ENCODE measurements around the gene BACE1-AS.
"Not testable (repeated sequence)": the region's sequence is repeated elsewhere in the genome, so short reads cannot be mapped to it uniquely, and the experiment has no call there.

The BACE1-AS gene

GRCh38 chr11:117318738-117319137 lies 27.6 kb downstream of the BACE1-AS start:
- Histone ChIP-seq H3K27ac (no peak overlapping the region), H3K36me3 (peaks cover 4% of the 10 kb centered on the region), H3K4me3 (ENCODE audit: low read depth, low read length) (no peak overlapping the region)

GRCh38 chr11:117319214-117319840 lies 28.2 kb downstream of the BACE1-AS start:
- no peak overlapping the region for H3K27ac ChIP-seq
- H3K9me3 ChIP-seq (ENCODE audit: severe bottlenecking) = no peaks in the 10 kb centered on the region
- DNase-seq = no peak
- no peaks in the 10 kb centered on the region; the same call in none of the 2 replicates for H3K36me3 ChIP-seq
- TF ChIP-seq, protein P1, sequence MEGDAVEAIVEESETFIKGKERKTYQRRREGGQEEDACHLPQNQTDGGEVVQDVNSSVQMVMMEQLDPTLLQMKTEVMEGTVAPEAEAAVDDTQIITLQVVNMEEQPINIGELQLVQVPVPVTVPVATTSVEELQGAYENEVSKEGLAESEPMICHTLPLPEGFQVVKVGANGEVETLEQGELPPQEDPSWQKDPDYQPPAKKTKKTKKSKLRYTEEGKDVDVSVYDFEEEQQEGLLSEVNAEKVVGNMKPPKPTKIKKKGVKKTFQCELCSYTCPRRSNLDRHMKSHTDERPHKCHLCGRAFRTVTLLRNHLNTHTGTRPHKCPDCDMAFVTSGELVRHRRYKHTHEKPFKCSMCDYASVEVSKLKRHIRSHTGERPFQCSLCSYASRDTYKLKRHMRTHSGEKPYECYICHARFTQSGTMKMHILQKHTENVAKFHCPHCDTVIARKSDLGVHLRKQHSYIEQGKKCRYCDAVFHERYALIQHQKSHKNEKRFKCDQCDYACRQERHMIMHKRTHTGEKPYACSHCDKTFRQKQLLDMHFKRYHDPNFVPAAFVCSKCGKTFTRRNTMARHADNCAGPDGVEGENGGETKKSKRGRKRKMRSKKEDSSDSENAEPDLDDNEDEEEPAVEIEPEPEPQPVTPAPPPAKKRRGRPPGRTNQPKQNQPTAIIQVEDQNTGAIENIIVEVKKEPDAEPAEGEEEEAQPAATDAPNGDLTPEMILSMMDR (IDR thresholded peaks at IDR 0.05; ENCODE audit: low read depth, low read length) = no peak
- no peak overlapping the region for H3K4me3 ChIP-seq (ENCODE audit: low read depth, low read length)
- H3K27me3 ChIP-seq (ENCODE audit: insufficient read depth, low read depth, severe bottlenecking) = no peaks in the 10 kb centered on the region

More at GRCh38 chr11:117318738-117319137, 27.6 kb downstream of the BACE1-AS start:
- no peaks in the 10 kb centered on the region for H3K27me3 ChIP-seq (ENCODE audit: insufficient read depth, low read depth, severe bottlenecking)
- no peaks in the 10 kb centered on the region for H3K9me3 ChIP-seq (ENCODE audit: severe bottlenecking)
- DNase-seq = no peak
- TF ChIP-seq, protein P1 (IDR thresholded peaks at IDR 0.05; ENCODE audit: low read depth, low read length) = no peak

GRCh38 chr11:117327255-117327566 lies 36.1 kb downstream of the BACE1-AS start:
- H3K27ac ChIP-seq = peak overlapping the region; percentile 90
- not testable (repeated sequence) for DNase-seq; H3K36me3 ChIP-seq; H3K27me3 ChIP-seq (ENCODE audit: insufficient read depth, low read depth, severe bottlenecking); H3K9me3 ChIP-seq (ENCODE audit: severe bottlenecking)
- peak overlapping the region; percentile 81 for H3K4me3 ChIP-seq (ENCODE audit: low read depth, low read length)

GRCh38 chr11:117327567-117328374 lies 36.6 kb downstream of the BACE1-AS start, which contains the start of gene CEP164:
CEP164 (plus strand) TSS chr11:117327854; CDS start chr11:117338587, 10,733 bp downstream.
- TF ChIP-seq, protein P1 (IDR thresholded peaks at IDR 0.05; ENCODE audit: low read depth, low read length) = no peak
- peak; percentile 96 for DNase-seq
- peak within 1 kb of the TSS; percentile 81 for H3K4me3 ChIP-seq (ENCODE audit: low read depth, low read length)

DNA sequence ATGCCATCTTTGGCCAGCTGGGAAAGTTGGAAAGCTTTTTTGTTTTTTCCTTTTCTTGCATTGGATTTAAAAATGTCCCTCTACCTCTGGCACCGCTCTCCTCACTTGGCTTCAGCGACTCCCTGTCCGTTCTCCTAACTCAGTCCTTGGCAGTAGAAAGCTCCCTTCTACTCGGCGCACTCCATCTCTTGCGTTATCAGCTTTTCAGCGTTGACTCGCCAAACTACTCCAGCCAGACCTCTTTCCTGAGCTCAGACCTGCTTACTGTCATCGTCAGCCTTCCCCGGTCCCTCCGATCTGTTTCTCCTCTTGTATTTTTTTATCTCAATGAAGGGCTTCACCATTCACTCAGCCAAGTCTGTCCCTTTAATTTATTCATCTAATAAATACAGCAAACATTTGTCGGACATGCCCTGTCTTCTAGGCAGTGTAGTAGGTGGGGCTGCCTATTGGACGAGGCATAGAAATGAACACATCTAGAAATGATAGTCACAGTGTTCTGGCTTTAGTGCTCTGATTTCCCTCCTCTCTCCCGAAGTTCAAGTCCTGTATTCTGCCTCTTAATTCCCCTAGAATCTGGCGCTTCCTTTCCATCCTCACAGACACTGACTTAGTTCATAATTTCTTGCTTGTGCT lies 37.3 kb downstream of the BACE1-AS start:
- peaks cover 5% of the 10 kb centered on the region; the same call in 1 of the 2 replicates for H3K36me3 ChIP-seq
- peak overlapping the region; percentile 81 for H3K4me3 ChIP-seq (ENCODE audit: low read depth, low read length)
- no peaks in the 10 kb centered on the region for H3K27me3 ChIP-seq (ENCODE audit: insufficient read depth, low read depth, severe bottlenecking)
- no peak for DNase-seq
- TF ChIP-seq, protein P1 (IDR thresholded peaks at IDR 0.05; ENCODE audit: low read depth, low read length) = no peak
- H3K9me3 ChIP-seq (ENCODE audit: severe bottlenecking) = no peaks in the 10 kb centered on the region
- H3K27ac ChIP-seq = peak overlapping the region; percentile 90

More at GRCh38 chr11:117327567-117328374, 36.6 kb downstream of the BACE1-AS start, which contains the start of gene CEP164:
- H3K9me3 ChIP-seq (ENCODE audit: severe bottlenecking) = no peaks in the 10 kb centered on the region
- H3K36me3 ChIP-seq = peaks cover 5% of the 10 kb centered on the region
- no peaks in the 10 kb centered on the region for H3K27me3 ChIP-seq (ENCODE audit: insufficient read depth, low read depth, severe bottlenecking)
- peak within 1 kb of the TSS; percentile 90 for H3K27ac ChIP-seq

DNA sequence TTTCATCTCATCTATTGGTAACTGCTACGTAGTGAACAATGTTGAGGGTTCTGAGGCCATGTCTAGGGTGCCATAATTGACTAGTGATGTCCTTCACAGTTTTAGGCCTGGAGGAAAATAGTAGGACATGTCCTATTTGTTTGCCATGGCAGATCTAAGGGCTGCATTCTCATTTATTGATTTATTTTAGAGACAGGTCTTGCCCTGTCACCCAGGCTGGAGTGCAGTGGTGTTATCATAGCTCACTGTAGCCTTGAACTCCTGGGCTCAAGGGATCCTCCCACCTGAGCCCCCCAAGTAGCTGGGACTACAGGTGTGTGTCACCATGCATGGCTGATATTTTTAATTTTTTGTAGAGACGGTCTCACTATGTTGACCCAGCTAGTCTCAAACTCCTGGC lies 41.7 kb downstream of the BACE1-AS start:
- Histone ChIP-seq H3K9me3 (ENCODE audit: severe bottlenecking) (no peaks in the 10 kb centered on the region), H3K27ac (peak overlapping the region; percentile 90), H3K36me3 (peaks cover 9% of the 10 kb centered on the region), H3K27me3 (ENCODE audit: insufficient read depth, low read depth, severe bottlenecking) (no peaks in the 10 kb centered on the region), H3K4me3 (ENCODE audit: low read depth, low read length) (no peak overlapping the region)
- TF ChIP-seq, protein P1 (IDR thresholded peaks at IDR 0.05; ENCODE audit: low read depth, low read length) = no peak
- no peak for DNase-seq
